ENCODE data around the gene ACVR2B.

Gene ACVR2B

GRCh38 chr3:38488949-38489348 is 35.3 kb downstream of the ACVR2B start:
- DNase-seq (ENCODE audit: low read depth) = no peak

- DNase-seq (ENCODE audit: low read depth) = no peak
Measured at GRCh38 chr3:38489766-38490165, 36.1 kb downstream of the ACVR2B start.

- DNase-seq (ENCODE audit: low read depth) = no peak
Measured at GRCh38 chr3:38490281-38491030, 36.8 kb downstream of the ACVR2B start.

GRCh38 chr3:38491215-38491614 is 37.5 kb downstream of the ACVR2B start:
- DNase-seq (ENCODE audit: low read depth) = no peak

- no peak for DNase-seq (ENCODE audit: low read depth)
Measured at GRCh38 chr3:38493031-38493430, 39.3 kb downstream of the ACVR2B start.

GRCh38 chr3:38496131-38496910 is 42.6 kb downstream of the ACVR2B start, which contains the start of gene EXOG:
TSS of gene EXOG (plus strand) at chr3:38496340. CDS start at chr3:38496368, 28 bp downstream.
- peak; percentile 93 for DNase-seq (ENCODE audit: low read depth)

GRCh38 chr3:38497031-38497430 is 43.3 kb downstream of the ACVR2B start:
- DNase-seq (ENCODE audit: low read depth) = no peak

- DNase-seq (ENCODE audit: low read depth) = no peak
Measured at GRCh38 chr3:38500688-38501417, 47.2 kb downstream of the ACVR2B start.

- no peak for DNase-seq (ENCODE audit: low read depth)
Measured at GRCh38 chr3:38507120-38507519, 53.4 kb downstream of the ACVR2B start.

- DNase-seq (ENCODE audit: low read depth) = no peak
Measured at GRCh38 chr3:38509732-38510131, 56.0 kb downstream of the ACVR2B start.

GRCh38 chr3:38510631-38511030 is 56.9 kb downstream of the ACVR2B start:
- DNase-seq (ENCODE audit: low read depth) = no peak

GRCh38 chr3:38511546-38511945 is 57.9 kb downstream of the ACVR2B start:
- DNase-seq (ENCODE audit: low read depth) = no peak

- no peak for DNase-seq (ENCODE audit: low read depth)
Measured at GRCh38 chr3:38515367-38515766, 61.7 kb downstream of the ACVR2B start.

GRCh38 chr3:38516669-38517068 is 63.0 kb downstream of the ACVR2B start:
- no peak for DNase-seq (ENCODE audit: low read depth)

- DNase-seq (ENCODE audit: low read depth) = no peak
Measured at GRCh38 chr3:38519000-38519399, 65.3 kb downstream of the ACVR2B start.

GRCh38 chr3:38519651-38520050 is 66.0 kb downstream of the ACVR2B start:
- DNase-seq (ENCODE audit: low read depth) = no peak

GRCh38 chr3:38521391-38521987 is 67.8 kb downstream of the ACVR2B start:
- DNase-seq (ENCODE audit: low read depth) = peak; percentile 17

- no peak for DNase-seq (ENCODE audit: low read depth)
Measured at GRCh38 chr3:38522002-38522401, 68.3 kb downstream of the ACVR2B start.

GRCh38 chr3:38524141-38524739 is 70.5 kb downstream of the ACVR2B start:
- DNase-seq (ENCODE audit: low read depth) = no peak

GRCh38 chr3:38526792-38527191 is 73.1 kb downstream of the ACVR2B start:
- DNase-seq (ENCODE audit: low read depth) = no peak

GRCh38 chr3:38528457-38528856 is 74.8 kb downstream of the ACVR2B start:
- no peak for DNase-seq (ENCODE audit: low read depth)

GRCh38 chr3:38532529-38532928 is 78.8 kb downstream of the ACVR2B start:
- DNase-seq (ENCODE audit: low read depth) = no peak
